ENCODE measurements around the gene CCDC185. TPM values are rescaled to one million over a fixed set of nuclear protein-coding genes. Genes with fewer than 3 reads are reported as not detected.
A peak's percentile ranks its signal among the peaks of the same experiment; 100 is the strongest.

Gene CCDC185
- total RNA-seq, 4 donors from 2014 or later = not detected

DNA sequence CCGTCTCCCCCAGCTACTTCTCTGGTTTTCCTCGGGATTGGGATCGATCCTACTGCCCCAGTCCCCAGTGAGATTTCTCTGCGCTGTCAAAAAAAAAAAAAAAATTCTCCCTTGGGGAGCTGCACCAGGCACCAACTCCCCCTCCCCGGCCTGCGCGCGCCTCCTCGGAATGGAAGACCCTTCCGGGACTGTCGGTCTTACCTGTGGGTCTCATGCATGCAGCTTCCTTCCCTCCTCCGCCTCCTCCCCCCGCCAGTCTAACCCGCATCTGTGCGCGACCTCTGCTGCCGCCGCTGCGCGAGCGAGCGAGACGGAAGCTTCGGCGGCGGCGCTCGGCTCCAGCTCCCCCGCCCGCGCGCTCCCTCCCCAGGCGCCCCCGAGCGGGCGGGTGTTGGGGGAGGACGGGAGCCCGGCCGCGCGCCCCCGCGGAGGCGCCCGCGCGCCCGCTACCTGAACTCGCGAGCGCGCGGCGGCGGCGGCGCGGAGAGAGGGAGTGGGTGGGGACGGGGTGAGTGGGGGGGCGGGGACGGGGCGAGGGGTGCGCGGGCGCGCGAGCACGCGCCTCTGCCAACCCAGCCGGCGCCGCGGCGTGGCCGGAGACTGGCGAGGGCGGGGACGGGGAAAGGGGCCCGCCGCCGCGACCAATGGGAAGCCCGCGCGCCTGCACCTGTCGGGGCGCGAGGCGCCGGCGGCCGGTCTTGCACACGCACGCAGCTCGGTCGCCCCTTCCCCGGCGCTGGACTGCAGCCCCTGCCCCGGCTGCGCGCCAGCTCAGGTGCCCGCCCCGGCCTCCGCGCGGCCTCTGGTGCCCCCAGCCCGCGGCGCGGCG, 29.1 kb upstream of the CCDC185 start, which contains the start of gene SUSD4:
Gene SUSD4 (minus strand): TSS at position 321 of the 829 bp plus-strand sequence. CDS start 751 bp downstream, outside the sequence.
- ATAC-seq (ENCODE audit: low FRiP score) = peak; percentile 76
- DNase-seq (ENCODE audit: low spot score) = no peak
- TF ChIP-seq, protein P1, sequence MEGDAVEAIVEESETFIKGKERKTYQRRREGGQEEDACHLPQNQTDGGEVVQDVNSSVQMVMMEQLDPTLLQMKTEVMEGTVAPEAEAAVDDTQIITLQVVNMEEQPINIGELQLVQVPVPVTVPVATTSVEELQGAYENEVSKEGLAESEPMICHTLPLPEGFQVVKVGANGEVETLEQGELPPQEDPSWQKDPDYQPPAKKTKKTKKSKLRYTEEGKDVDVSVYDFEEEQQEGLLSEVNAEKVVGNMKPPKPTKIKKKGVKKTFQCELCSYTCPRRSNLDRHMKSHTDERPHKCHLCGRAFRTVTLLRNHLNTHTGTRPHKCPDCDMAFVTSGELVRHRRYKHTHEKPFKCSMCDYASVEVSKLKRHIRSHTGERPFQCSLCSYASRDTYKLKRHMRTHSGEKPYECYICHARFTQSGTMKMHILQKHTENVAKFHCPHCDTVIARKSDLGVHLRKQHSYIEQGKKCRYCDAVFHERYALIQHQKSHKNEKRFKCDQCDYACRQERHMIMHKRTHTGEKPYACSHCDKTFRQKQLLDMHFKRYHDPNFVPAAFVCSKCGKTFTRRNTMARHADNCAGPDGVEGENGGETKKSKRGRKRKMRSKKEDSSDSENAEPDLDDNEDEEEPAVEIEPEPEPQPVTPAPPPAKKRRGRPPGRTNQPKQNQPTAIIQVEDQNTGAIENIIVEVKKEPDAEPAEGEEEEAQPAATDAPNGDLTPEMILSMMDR (IDR thresholded peaks at IDR 0.05) = no peak

- peak; percentile 33 for ATAC-seq (ENCODE audit: low FRiP score)
- TF ChIP-seq, protein P1 (IDR thresholded peaks at IDR 0.05) = no peak
- DNase-seq (ENCODE audit: low spot score) = no peak
These were observed 28.4 kb upstream of the CCDC185 start for GRCh38 chr1:223364685-223365382.

DNA sequence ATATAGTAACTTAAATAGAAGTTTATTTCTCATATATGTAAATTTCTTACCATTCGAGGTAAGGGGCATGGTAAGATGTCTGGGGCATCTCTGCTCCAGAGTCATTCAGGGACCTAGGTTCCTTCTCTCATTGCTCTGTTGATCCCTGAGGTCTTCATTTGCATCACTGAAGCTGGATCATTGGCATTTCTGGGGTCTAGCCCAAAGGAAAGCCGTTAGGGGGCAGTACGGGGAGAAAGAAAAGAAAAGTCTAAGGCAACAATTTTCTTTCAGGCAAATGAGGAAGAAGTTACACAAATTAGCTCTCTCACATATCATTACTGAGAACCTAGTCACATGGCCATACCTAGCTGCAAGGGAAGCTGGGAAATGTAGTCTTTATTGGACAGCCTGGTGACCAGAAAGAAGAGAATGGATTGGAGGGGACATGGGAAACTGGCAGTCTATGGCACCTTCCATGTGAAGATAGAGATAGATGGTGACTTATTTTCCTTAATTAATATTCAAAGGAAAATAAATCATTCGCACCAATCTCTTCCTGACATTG, 19.1 kb upstream of the CCDC185 start:
- TF ChIP-seq, protein P1 (IDR thresholded peaks at IDR 0.05) = no peak
- ATAC-seq (ENCODE audit: low FRiP score) = no peak
- no peak for DNase-seq (ENCODE audit: low spot score)

GRCh38 chr1:223378754-223379153, 14.5 kb upstream of the CCDC185 start:
- no peak for DNase-seq (ENCODE audit: low spot score)
- ATAC-seq (ENCODE audit: low FRiP score) = no peak
- TF ChIP-seq, protein P1 (IDR thresholded peaks at IDR 0.05) = no peak

DNA sequence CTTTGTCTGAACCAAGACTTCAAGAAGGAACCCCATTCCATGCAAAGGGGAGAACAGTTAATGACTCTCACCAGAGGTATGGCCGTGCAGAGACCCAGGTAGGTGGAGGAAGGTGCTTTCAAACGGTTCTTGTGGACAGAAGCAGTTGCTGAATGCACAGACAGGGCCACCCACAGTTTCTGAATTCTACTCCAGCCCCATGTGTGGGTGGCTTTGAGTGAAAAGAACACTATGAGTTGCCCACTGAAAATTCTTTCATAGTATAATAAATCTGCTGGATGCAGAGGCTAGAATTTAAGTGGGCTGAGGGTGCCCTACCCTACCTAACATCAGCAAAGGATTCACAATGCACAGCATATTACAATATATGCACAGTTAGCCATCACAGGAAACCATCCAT, 7.2 kb upstream of the CCDC185 start:
- TF ChIP-seq, protein P1 (IDR thresholded peaks at IDR 0.05) = no peak
- ATAC-seq (ENCODE audit: low FRiP score) (no peak), DNase-seq (ENCODE audit: low spot score) (no peak)

GRCh38 chr1:223390618-223391017, 2.6 kb upstream of the CCDC185 start:
- no peak for ATAC-seq (ENCODE audit: low FRiP score)
- TF ChIP-seq, protein P1 (IDR thresholded peaks at IDR 0.05) = no peak
- DNase-seq (ENCODE audit: low spot score) = no peak
